Measurements from ENCODE around the gene RPS16.

RPS16 gene

DNA sequence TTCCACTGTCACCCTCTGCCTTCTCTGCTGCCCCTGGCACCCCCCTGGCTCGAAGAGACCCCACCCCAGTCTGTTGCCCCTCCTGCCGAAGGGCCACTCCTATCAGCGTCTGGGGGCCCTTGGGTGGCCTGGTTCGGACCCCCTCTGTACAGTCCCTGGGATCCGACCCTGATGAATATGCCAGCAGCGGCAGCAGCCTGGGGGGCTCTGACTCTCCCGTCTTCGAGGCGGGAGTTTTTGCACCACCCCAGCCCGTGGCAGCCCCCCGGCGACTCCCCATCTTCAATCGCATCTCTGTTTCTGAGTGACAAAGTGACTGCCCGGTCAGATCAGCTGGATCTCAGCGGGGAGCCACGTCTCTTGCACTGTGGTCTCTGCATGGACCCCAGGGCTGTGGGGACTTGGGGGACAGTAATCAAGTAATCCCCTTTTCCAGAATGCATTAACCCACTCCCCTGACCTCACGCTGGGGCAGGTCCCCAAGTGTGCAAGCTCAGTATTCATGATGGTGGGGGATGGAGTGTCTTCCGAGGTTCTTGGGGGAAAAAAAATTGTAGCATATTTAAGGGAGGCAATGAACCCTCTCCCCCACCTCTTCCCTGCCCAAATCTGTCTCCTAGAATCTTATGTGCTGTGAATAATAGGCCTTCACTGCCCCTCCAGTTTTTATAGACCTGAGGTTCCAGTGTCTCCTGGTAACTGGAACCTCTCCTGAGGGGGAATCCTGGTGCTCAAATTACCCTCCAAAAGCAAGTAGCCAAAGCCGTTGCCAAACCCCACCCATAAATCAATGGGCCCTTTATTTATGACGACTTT is 27.1 kb downstream of the RPS16 start:
- no peak for DNase-seq (ENCODE audit: extremely low read depth, low read depth)
- TF ChIP-seq, protein P1, sequence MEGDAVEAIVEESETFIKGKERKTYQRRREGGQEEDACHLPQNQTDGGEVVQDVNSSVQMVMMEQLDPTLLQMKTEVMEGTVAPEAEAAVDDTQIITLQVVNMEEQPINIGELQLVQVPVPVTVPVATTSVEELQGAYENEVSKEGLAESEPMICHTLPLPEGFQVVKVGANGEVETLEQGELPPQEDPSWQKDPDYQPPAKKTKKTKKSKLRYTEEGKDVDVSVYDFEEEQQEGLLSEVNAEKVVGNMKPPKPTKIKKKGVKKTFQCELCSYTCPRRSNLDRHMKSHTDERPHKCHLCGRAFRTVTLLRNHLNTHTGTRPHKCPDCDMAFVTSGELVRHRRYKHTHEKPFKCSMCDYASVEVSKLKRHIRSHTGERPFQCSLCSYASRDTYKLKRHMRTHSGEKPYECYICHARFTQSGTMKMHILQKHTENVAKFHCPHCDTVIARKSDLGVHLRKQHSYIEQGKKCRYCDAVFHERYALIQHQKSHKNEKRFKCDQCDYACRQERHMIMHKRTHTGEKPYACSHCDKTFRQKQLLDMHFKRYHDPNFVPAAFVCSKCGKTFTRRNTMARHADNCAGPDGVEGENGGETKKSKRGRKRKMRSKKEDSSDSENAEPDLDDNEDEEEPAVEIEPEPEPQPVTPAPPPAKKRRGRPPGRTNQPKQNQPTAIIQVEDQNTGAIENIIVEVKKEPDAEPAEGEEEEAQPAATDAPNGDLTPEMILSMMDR (IDR thresholded peaks at IDR 0.05; ENCODE audit: low read depth, low read length) = no peak; the same call in 1 of the 2 replicates

DNA sequence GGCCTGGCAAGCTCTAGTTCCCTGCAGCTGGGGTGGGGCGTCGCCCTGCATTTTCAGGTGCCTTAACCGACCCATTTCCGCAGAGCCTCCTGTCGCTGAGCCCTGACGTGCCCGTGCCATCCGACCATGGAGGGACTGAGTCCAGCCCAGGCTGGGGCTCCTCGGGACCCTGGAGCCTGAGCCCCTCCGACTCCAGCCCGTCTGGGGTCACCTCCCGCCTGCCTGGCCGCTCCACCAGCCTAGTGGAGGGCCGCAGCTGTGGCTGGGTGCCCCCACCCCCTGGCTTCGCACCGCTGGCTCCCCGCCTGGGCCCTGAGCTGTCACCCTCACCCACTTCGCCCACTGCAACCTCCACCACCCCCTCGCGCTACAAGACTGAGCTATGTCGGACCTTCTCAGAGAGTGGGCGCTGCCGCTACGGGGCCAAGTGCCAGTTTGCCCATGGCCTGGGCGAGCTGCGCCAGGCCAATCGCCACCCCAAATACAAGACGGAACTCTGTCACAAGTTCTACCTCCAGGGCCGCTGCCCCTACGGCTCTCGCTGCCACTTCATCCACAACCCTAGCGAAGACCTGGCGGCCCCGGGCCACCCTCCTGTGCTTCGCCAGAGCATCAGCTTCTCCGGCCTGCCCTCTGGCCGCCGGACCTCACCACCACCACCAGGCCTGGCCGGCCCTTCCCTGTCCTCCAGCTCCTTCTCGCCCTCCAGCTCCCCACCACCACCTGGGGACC is 27.9 kb downstream of the RPS16 start:
- no peak for DNase-seq (ENCODE audit: extremely low read depth, low read depth)
- TF ChIP-seq, protein P1 (IDR thresholded peaks at IDR 0.05; ENCODE audit: low read depth, low read length) = no peak

DNA sequence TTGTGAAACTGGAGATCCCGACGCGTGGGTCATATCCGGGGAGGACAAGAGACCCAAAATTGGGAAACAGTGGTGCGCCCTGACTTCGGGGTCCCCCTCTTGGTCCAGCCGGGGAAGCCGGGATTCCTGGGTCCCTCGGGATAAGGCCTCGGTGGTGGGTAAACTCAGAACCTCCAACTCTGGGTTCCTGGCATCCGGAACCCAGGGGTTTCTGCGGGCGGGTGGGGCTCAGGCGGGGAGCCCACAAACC is 28.4 kb downstream of the RPS16 start:
- DNase-seq (ENCODE audit: extremely low read depth, low read depth) = no peak
- TF ChIP-seq, protein P1 (IDR thresholded peaks at IDR 0.05; ENCODE audit: low read depth, low read length) = no peak

DNA sequence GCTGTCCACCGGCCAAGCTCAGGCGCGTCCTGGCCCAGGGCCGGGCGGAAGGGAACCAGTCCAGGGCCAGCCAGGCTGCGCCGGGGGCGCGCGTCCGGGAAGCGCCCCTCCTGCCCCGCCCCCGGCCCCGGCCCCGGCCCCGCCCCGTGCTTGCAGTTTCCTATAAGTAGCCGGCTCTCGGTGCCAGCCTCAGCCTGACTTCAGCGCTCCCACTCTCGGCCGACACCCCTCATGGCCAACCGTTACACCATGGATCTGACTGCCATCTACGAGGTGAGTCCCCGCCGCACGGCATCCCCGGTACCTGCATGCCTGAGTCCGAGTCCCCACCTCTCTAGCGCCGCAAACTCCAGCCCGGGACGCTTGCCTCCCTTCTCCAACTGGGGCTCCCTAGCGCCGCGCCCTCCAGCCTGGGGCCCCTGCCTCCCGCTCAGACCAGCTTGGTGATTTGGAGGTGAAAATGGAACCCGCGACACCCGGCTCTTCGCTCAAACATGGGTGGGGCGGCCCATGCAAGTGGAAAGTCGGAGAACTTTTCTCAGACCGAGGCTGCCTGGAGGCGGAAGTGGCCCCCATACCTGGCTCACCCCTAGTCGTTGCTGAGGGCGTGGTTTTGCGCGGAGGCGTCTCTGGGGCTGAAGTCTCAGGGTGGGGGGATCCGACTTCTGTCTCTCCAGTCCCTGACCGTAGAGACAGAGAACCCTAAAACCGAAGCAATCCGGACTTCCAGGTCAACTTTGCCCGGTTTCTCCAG is 28.9 kb downstream of the RPS16 start, which contains the start of gene ZFP36:
Gene ZFP36 (plus strand): TSS at position 192 of the 754 bp plus-strand sequence. CDS start 58 bp downstream, at position 250.
- TF ChIP-seq, protein P1 (IDR thresholded peaks at IDR 0.05; ENCODE audit: low read depth, low read length) = no peak; the same call in 1 of the 2 replicates

DNA sequence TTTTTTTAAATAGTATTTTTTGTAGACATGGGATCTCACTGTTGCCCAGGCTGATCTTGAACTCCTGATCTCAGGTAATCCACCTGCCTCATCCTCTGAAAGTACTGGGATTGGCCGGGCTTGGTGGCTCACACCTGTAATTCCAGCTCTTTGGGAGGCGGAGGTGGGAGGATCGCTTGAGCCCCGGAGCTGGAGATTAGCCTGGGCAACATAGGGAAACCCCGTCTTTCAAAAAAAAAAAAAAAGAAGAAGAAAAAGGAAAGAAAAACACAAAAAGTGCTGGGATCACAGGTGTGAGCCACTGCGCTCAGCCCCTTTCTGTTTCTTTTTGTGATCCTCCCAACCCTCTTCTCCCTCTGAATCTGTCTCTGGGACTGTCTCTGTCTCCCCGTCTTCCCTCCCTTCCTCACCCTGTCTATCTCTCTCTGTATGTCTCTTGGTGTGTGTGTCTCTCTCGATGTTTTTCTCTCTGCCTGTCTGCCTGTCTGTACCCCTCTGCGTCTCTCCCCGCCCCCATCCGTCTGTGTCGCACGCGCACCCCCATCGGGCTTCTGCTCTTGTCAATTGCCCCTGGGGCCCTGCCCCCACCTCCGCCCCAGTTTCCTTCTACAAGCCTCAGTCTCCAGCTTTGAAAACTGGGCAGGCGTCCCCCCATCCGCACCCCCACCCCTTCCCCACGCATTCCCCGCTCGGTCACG is 29.6 kb downstream of the RPS16 start:
- no peak for DNase-seq (ENCODE audit: extremely low read depth, low read depth)
- TF ChIP-seq, protein P1 (IDR thresholded peaks at IDR 0.05; ENCODE audit: low read depth, low read length) = no peak

More for the DNA sequence above, 28.9 kb downstream of the RPS16 start, which contains the start of gene ZFP36:
- peak; percentile 87 for DNase-seq (ENCODE audit: extremely low read depth, low read depth)

DNA sequence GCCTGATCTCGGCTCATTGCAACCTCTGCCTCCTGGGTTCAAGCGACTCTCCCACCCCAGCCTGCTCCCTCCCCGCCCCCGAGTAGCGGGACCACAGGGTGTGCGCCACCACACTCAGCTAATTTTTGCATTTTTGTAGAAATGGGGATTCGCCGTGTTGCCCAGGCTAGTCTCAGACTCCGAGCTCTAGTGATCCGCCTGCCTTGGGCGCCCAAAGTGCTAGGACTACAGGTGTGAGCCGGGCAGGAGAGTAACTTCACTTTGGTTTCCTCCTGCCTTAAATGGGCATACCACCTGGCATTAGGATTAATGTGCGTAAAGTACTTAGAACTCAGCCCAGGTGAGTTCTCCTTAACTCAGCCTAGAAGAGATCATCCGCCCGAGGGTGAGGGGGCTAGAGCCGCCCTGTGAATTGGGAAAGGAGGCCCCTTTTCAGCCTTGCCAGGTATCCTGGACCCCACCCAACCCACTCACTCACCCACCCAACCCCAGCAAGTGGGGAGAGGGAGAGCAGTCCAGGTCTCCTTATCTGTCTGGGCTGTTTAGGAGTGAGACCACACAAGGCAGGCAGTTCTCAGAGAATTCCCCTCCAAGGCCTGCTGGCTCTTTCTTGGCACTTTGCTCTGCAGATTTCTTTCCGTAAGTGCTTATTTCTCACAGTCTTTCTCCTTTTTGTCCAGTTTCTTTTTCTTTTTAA is 30.3 kb downstream of the RPS16 start:
- no peak for DNase-seq (ENCODE audit: extremely low read depth, low read depth)
- TF ChIP-seq, protein P1 (IDR thresholded peaks at IDR 0.05; ENCODE audit: low read depth, low read length) = no peak
